Suprapubic skin (tissue), 4 donors: Measurements from ENCODE around the gene TBR1. TPM values are rescaled to one million over a fixed set of nuclear protein-coding genes. Genes with fewer than 3 reads are reported as not detected.

Experiments
- DNase-seq, 2 donors: peaks; one replicate each; pipeline ENCODE4 v3.0.0-alpha.2; 2019; ENCODE audit warnings: low spot score in 2 of 2
- H3K27ac ChIP-seq: fragments of 200-600 bp; sonication (generic); one replicate; pipeline ENCODE4 v1.5.1; 2019
- H3K27me3 ChIP-seq: fragments of 200-600 bp; sonication (generic); one replicate; pipeline ENCODE4 v1.5.1; 2019
- H3K36me3 ChIP-seq: fragments of 200-600 bp; sonication (generic); one replicate; pipeline ENCODE4 v1.5.1; 2019
- H3K4me1 ChIP-seq: fragments of 200-600 bp; sonication (generic); one replicate; pipeline ENCODE4 v1.5.1; 2019
- H3K4me3 ChIP-seq: fragments of 200-600 bp; sonication (generic); one replicate; pipeline ENCODE4 v1.5.1; 2019; ENCODE audit warnings: mild to moderate bottlenecking
- H3K9me3 ChIP-seq: fragments of 200-600 bp; sonication (generic); one replicate; pipeline ENCODE4 v1.5.1; 2019
- EP300 ChIP-seq: sonication (generic); formaldehyde crosslinking; IDR thresholded peaks from one replicate; pipeline ENCODE4 v1.6.1; 2017; ENCODE audit warnings: antibody characterized with exemption
- POLR2A ChIP-seq, 2 donors: fragments of 450-650 bp; IDR thresholded peaks; one replicate each; pipeline ENCODE4 v1.6.1; 2017; ENCODE audit warnings: antibody characterized with exemption in 2 of 2, mild to moderate bottlenecking in 2 of 2, moderate library complexity in 2 of 2
- POLR2AphosphoS5 ChIP-seq, 3 donors: sonication (generic); formaldehyde crosslinking; IDR thresholded peaks; one replicate each; pipeline ENCODE4 v1.6.1; 2017; ENCODE audit warnings: antibody characterized with exemption in 3 of 3
- WGBS: methylation state at CpG from one replicate; pipeline ENCODE4 v1.1.5; 2018; 5-methylcytosine and 5-hydroxymethylcytosine counted together
- total RNA-seq, 4 donors: library from RNA; depleted of rRNA; stranded (reverse); fragments of >200 nt; gene quantifications; one replicate each; pipeline ENCODE4 v1.1.0, GENCODE V29; 2016
- TF ChIP-seq, protein P1 (sequence below), 2 donors: fragments of 200-600 bp in 1 of 2; fragments of 450-650 bp in 1 of 2; sonication (generic) in 1 of 2; IDR thresholded peaks; one replicate each; pipeline ENCODE4 v1.5.1; 2016 to 2019; ENCODE audit warnings: antibody characterized with exemption in 2 of 2, mild to moderate bottlenecking in 1 of 2, moderate library complexity in 1 of 2

Gene TBR1
- total RNA-seq, 4 donors from 2014 or later, result not detected

DNA sequence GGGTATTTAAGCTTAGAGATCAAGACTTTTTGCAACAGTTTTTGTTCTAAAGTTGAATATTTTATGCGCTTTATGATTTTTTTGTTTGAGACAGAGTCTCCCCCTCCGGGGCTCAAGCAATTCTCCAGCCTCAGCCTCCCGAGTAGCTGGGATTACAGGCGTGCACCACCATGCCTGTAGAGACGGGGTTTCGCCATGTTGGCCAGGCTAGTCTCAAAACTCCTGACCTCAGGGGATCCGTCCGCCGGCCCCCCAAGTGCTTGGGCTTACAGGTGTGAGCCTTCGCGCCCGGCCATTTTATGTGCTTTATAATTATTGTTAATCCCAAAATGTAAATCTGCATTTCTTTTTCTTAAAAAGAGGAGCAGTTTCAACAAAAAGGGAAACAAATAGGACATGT lies 29.0 kb downstream of the TBR1 start:
- H3K9me3 ChIP-seq, result no peaks in the 10 kb centered on the region
- DNase-seq, result no peak
- no peak overlapping the region for H3K27ac ChIP-seq
- peaks cover 6% of the 10 kb centered on the region for H3K27me3 ChIP-seq
- H3K4me3 ChIP-seq, result no peak overlapping the region
- no peaks in the 10 kb centered on the region for H3K36me3 ChIP-seq
- TF ChIP-seq POLR2AphosphoS5 (IDR thresholded peaks at IDR 0.05), result no peak
- no peak for TF ChIP-seq POLR2A (IDR thresholded peaks at IDR 0.05)
- TF ChIP-seq, protein P1, sequence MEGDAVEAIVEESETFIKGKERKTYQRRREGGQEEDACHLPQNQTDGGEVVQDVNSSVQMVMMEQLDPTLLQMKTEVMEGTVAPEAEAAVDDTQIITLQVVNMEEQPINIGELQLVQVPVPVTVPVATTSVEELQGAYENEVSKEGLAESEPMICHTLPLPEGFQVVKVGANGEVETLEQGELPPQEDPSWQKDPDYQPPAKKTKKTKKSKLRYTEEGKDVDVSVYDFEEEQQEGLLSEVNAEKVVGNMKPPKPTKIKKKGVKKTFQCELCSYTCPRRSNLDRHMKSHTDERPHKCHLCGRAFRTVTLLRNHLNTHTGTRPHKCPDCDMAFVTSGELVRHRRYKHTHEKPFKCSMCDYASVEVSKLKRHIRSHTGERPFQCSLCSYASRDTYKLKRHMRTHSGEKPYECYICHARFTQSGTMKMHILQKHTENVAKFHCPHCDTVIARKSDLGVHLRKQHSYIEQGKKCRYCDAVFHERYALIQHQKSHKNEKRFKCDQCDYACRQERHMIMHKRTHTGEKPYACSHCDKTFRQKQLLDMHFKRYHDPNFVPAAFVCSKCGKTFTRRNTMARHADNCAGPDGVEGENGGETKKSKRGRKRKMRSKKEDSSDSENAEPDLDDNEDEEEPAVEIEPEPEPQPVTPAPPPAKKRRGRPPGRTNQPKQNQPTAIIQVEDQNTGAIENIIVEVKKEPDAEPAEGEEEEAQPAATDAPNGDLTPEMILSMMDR (IDR thresholded peaks at IDR 0.05), result no peak
- TF ChIP-seq EP300, result no peak
- 92% methylated on average over 12 of the region's 12 CpGs for WGBS
- no peaks in the 10 kb centered on the region for H3K4me1 ChIP-seq

- no peak overlapping the region for H3K4me3 ChIP-seq
- no peaks in the 10 kb centered on the region for H3K4me1 ChIP-seq
- H3K27ac ChIP-seq, result no peak overlapping the region
- no peaks in the 10 kb centered on the region for H3K36me3 ChIP-seq
- H3K27me3 ChIP-seq, result peaks cover 4% of the 10 kb centered on the region
- TF ChIP-seq EP300 (no peak), POLR2AphosphoS5 (IDR thresholded peaks at IDR 0.05) (no peak), POLR2A (IDR thresholded peaks at IDR 0.05) (no peak)
- TF ChIP-seq, protein P1 (IDR thresholded peaks at IDR 0.05), result no peak
- DNase-seq, result no peak
- no peaks in the 10 kb centered on the region for H3K9me3 ChIP-seq
These were observed 32.3 kb downstream of the TBR1 start for GRCh38 chr2:161448431-161448830.

DNA sequence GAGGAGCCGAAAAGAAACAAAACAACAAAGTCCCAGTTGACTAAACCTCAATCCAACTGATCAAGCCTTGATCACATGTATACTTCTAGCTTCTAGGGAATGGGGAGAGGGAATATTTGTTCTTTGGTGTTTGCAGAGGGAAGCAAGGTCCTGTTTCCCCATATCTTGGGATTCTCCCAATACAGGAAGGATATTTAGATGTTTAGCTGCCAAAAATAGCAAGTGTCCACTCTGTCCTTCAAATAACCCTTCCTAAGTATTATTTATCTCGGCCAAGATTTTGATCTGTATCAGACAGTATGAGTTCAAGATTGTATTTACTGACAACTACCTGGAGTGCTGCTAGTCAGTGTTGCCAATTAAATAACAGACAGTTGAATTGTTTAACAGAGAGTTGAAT lies 55.5 kb downstream of the TBR1 start:
- WGBS, result 87% methylated on average over 2 of the region's 2 CpGs

DNA sequence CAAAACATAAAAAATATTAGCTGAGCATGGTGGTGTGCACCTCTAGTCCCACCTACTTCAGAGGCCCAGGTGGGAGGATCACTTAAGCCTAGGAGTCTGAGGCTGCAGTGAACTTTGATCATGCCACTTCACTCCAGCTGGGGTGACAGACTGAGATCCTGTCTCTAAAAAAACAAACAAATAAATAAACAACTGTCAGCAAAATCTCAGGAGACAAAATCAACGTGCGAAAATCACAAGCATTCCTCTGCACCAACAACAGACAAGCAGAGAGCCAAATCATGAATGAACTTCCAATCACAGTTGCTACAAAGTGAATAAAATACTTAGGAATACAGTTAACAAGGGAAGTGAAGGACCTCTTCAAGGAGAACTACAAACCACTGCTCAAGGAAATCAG lies 58.8 kb downstream of the TBR1 start:
- Histone ChIP-seq H3K36me3 (no peaks in the 10 kb centered on the region), H3K4me3 (no peak overlapping the region), H3K4me1 (no peaks in the 10 kb centered on the region), H3K9me3 (no peaks in the 10 kb centered on the region), H3K27me3 (no peaks in the 10 kb centered on the region), H3K27ac (no peak overlapping the region)
- TF ChIP-seq EP300 (no peak), POLR2A (IDR thresholded peaks at IDR 0.05) (no peak), POLR2AphosphoS5 (IDR thresholded peaks at IDR 0.05) (no peak)
- TF ChIP-seq, protein P1 (IDR thresholded peaks at IDR 0.05), result no peak
- no peak for DNase-seq
- 85% methylated on average over 2 of the region's 2 CpGs for WGBS

More for the DNA sequence above, 55.5 kb downstream of the TBR1 start:
- H3K9me3 ChIP-seq, result no peaks in the 10 kb centered on the region
- no peak overlapping the region for H3K4me3 ChIP-seq
- no peaks in the 10 kb centered on the region for H3K27me3 ChIP-seq
- TF ChIP-seq POLR2AphosphoS5 (IDR thresholded peaks at IDR 0.05) (no peak), POLR2A (IDR thresholded peaks at IDR 0.05) (no peak), EP300 (no peak)
- TF ChIP-seq, protein P1 (IDR thresholded peaks at IDR 0.05), result no peak
- no peak overlapping the region for H3K27ac ChIP-seq
- no peaks in the 10 kb centered on the region for H3K36me3 ChIP-seq
- no peaks in the 10 kb centered on the region for H3K4me1 ChIP-seq
- DNase-seq, result no peak

Other genes with a start within 250 kb of the TBR1 start
- 10 to 100 TPM; 21.1 to 51.0 (median 50.1) TPM for gene PSMD14, start 107.9 kb upstream of the TBR1 start, total RNA-seq
- not detected for gene SLC4A10, start 208.1 kb downstream of the TBR1 start, total RNA-seq